T1000 (cell line): ENCODE data around the gene SLC30A10.
"Not testable (repeated sequence)": the region's sequence is repeated elsewhere in the genome, so short reads cannot be mapped to it uniquely, and the experiment has no call there.

ENCODE experiments used
- DNase-seq: peaks from one replicate; lab custom pipeline; 2025; ENCODE audit warnings: mixed read lengths; lab: John Stamatoyannopoulos, UW

SLC30A10 gene

GRCh38 chr1:219927298-219927955, 930 bp downstream of the SLC30A10 start:
- DNase-seq, result no peak

- DNase-seq, result no peak
Observed at GRCh38 chr1:219926363-219926998, 1.9 kb downstream of the SLC30A10 start.

DNA sequence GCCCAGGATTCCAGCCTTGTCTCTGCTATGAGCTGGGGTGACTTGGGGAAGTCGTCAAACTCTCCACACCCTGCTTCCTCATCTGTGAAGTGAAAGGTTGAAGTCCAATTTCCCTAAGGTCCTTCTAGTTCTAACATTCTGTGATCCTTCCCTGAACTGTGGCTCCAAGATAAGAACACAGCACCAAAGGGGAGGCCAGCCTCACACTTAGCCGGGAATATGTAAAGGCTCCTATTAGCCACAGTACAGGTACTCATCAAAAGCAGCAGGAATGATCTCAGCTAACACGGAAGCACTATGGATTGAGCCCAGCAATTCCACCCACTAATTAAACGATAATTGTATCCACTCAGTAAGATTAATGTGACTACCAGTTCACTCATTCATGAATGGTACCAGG, 4.0 kb downstream of the SLC30A10 start:
- no peak for DNase-seq

DNA sequence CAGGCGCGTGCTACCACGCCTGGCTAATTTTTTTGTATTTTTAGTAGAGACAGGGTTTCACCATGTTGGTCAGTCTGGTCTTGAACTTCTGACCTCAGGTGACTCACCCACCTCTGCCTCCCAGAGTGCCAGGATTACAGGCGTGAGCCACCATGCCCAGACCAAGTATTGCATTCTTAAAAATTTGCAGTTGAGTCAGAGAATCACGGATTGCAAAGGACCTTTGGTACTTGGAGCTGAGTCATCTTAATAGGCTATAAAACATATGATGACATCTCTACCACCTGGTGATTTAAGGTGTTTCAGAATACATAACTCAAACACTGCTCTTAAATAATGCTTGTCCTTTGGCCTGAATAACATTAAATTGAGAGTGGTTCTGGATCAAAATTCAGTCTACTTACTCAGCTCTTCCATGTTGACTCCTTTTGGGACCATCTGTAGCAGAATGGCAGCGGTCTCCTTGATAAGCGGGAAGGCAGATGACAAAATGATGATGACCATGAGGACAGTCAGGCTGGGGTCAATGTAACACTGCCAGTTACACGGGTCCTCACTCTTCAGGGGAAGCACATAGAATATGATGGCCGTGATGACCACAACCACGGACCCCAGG, 10.4 kb downstream of the SLC30A10 start:
- DNase-seq, result peak; percentile 45

- no peak for DNase-seq
Observed at GRCh38 chr1:219917281-219917680, 11.1 kb downstream of the SLC30A10 start.

DNA sequence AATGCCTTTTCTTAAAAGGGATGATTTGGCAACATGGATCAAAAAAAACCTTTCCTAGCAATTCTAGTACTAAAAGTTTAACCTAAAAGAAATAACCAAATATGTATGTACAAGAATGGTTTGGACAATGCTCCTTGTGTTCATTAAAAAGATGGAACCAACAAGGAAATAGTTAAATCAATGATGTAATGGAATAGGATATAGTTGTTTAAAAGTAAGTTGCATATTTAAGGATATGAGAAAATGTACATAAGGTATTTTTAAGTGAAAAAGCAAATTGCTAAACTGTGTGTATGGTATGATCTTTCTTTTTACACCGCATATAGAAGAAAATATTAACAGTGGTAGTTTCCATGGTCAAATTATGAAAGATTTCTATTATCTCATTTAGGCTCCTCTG, 12.1 kb downstream of the SLC30A10 start:
- DNase-seq, result no peak

- no peak for DNase-seq
Observed at GRCh38 chr1:219913005-219913770, 15.2 kb downstream of the SLC30A10 start.

GRCh38 chr1:219910716-219911115, 17.6 kb downstream of the SLC30A10 start:
- DNase-seq, result no peak

DNA sequence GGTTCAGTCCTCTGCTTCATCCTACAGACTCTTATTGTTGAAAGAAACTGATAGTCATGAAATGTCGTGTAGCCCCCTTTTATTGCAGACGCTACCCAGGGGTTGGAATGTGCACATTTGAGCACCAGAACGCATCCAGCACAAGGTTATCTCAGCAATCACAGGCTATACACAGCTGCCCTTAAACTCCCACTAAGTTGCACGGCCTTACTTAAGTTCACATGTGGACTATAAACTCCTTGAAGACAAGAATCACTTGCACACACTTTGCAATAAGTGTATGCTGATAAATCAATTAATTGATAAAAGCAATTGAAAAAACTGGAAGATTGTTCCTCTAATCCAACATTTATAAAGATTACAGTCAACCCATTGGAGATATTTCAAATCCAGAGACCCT, 18.9 kb downstream of the SLC30A10 start:
- DNase-seq, result no peak

DNA sequence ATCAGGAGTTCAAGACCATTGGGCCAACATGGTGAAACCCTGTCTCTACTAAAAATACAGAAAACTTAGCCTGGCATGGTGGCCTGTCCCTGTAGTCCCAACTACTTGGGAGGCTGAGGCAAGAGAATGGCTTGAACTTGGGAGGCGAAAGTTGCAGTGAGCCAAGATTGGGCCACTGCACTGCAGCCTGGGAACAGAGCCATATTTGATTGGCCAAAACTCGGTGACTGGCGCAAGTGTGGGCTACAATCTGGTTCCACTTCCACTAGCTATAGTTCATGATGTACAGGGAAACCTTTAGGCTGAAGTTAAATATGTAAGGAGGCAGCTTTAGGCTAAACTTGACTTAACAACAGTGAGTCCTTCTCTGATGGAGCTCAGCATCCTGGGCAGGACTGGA, 20.2 kb downstream of the SLC30A10 start:
- no peak for DNase-seq

DNA sequence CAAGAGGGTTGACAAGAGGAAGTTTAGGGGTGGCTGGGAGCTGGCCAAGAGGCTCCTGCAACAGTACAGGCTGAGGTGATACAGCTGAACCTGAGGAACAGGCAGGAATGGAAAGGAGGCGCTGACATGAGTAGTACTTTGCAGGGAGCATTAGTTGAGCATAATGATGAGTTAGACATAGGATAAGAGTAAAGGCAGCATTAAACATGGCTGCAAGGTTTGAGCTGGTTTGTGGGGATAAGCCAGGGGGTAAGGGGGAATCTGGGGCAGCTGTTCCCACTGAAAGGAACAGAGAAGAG, 20.6 kb downstream of the SLC30A10 start:
- no peak for DNase-seq

DNA sequence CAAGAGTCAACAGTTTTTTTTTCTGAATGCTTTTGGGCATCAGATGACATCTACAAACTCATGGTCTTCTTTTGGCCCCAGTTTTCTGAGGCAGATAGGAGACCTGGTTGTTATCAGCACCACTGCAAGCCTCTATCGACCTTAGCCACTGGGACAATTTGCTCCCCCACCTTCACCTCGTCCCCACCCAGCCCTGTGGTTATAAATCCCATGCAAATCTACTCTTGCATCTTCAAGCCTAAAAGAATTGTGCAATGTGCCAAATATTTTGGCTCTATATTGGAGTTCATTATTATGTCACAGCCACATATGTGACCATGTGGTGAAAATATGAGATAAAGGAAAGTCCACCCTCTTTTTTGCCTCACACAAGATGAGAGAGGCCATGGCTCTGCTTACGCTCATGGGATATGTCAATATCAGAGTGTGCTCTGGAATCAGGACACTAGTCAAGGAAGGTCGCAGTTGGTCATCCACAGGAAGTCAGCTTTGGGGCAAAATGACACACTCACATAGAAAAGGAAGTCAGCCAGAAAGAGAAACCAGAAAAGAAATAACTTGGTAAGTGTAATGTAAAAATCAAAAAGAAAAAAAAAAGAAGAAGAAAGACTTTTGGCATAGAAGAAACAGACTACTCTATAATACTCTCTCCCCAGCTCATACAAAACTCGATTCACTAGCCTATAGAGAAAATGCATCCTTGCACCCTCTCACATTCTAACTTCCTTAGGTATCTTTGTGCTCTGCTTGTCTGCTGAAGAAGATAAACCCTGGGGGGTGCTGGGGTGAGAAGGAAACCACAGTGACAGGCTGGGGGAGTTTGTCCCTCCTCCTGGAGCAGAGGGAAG, 21.2 kb downstream of the SLC30A10 start:
- no peak for DNase-seq

- DNase-seq, result not testable (repeated sequence)
Observed at GRCh38 chr1:219906565-219906923, 21.8 kb downstream of the SLC30A10 start.

DNA sequence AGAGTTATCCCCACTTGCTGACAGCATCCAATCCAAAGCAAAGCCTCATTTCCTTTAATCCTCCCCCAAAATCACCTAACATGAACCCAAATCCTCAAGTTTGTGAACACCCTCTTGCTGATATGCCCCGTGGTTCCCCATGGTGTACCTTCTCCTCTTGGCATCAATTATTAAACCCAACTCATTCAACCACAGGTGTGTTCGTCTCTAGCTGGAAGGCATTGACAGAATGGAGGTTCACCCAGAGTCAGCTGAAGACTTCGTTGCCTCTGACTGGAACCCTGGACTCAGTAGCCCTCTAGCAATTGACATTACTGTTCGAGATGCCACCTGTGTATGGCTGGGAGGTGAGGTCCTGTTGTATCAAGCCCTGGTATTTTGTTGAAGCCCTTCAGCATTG, 22.8 kb downstream of the SLC30A10 start:
- DNase-seq, result no peak

GRCh38 chr1:219904934-219905333, 23.4 kb downstream of the SLC30A10 start:
- no peak for DNase-seq

GRCh38 chr1:219903353-219903871, 24.9 kb downstream of the SLC30A10 start:
- no peak for DNase-seq

DNA sequence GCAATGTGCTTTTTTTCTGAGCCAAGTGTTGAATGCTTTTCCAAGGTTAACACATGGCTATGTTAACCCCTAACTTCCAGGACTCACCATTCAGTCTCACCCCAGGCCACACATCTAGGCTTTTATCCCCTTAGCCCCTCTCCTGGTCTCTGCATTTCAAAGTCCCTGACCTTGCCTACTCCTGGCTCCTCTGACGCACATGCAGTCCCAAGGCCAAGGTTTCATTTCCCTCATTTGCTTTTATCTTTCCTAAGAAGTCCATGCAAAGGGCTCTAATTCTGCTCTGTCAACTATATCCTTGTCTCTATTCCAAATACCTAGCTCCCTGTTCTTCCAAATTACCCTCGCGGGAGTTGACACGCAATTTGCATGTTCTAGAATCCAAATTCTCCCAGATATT, 25.4 kb downstream of the SLC30A10 start:
- no peak for DNase-seq

DNA sequence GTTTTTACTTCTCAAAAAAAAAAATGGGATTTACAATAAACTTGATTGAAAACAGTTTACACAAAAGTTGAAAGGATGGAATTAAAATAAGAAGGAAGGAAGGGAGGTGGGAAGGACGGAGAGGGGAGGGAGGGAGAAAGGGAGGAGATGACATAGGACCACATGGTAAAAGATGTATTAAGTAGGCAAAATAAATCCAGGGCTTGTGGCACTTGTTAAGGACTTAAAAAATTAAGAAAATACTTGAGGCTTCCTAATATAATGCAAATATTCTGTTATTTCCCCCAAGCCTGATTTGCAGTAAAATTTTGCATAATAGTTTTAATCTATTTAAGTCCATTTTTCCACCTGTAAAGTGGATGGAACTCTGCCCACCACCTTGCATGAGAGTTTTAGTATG, 27.5 kb downstream of the SLC30A10 start:
- DNase-seq, result no peak

- DNase-seq, result no peak
Observed at GRCh38 chr1:219900201-219900600, 28.2 kb downstream of the SLC30A10 start.

GRCh38 chr1:219898375-219898774, 30.0 kb downstream of the SLC30A10 start:
- no peak for DNase-seq

DNA sequence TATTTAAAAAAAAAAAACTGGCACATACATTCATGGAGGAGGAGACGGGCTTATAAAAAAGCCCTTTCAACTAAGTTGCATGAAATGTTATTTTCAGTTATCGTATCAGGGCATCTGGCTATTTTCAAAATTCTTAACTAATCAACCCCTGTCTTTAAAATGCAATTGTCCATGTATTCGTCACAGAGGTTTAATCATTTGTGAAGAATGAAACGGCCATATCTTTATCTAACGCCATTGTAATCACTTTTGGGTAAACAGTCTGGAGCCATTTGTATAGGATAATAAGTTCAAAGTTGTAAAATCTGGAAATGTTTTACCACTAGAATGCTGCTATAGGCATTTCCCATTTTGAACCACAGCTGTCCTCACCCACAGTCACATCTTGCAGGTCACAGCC, 30.4 kb downstream of the SLC30A10 start:
- no peak for DNase-seq

- not testable (repeated sequence) for DNase-seq
Observed at GRCh38 chr1:219892271-219892670, 36.1 kb downstream of the SLC30A10 start.
